Activated effector memory CD4-positive, alpha-beta T cell treated with Interleukin-2 at 50 U/mL for 16 hours (primary cell): ENCODE results near the gene KIF26A.

Experiments
- DNase-seq: peaks from one replicate; pipeline ENCODE4 v3.0.0-alpha.2; 2020

Gene KIF26A

GRCh38 chr14:104161602-104162367 lies 23.4 kb downstream of the KIF26A start:
- DNase-seq: no peak

GRCh38 chr14:104162495-104162894 lies 24.1 kb downstream of the KIF26A start:
- no peak for DNase-seq

GRCh38 chr14:104163541-104163940 lies 25.2 kb downstream of the KIF26A start:
- DNase-seq: no peak

GRCh38 chr14:104164041-104164440 lies 25.7 kb downstream of the KIF26A start:
- no peak for DNase-seq

DNA sequence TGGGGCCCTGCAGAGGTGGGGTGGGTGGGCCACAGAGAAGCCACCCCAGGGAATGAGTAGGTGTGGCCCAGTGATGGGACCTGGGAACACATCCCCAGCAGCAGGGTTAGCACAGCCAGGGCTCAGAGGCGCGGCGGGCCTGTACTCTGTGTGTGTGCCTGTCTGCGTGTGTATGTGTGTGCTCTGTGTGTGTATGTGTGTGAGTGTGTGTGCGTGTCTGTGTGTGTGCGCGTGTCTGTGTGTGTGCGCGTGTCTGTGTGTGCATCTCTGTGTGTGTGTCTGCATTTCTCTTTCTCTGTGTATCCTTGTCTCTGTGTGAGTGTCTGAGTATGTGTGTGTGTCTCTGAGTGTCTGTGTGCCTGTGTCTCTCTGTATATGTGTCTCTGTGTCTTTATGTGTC lies 26.1 kb downstream of the KIF26A start:
- DNase-seq: no peak

DNA sequence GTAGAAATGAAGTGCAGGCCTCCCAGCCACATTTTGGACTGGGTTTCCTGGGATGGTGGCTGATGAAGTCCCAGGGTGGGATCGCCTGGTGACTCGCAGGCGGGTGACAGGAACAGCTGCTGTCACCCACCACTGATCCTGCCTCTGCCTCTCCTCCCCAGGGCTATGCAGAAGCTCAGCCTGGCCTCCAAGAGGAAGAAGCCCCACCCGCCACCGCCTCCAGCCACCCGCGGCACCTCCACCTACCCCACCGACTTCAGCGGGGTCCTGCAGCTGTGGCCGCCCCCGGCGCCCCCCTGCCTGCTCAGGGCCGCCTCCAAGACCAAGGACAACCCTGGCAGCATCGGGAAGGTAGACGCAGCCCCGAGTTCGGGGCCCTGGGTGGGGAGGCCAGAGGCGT lies 28.3 kb downstream of the KIF26A start:
- no peak for DNase-seq

GRCh38 chr14:104168603-104169002 lies 30.2 kb downstream of the KIF26A start:
- DNase-seq: no peak

DNA sequence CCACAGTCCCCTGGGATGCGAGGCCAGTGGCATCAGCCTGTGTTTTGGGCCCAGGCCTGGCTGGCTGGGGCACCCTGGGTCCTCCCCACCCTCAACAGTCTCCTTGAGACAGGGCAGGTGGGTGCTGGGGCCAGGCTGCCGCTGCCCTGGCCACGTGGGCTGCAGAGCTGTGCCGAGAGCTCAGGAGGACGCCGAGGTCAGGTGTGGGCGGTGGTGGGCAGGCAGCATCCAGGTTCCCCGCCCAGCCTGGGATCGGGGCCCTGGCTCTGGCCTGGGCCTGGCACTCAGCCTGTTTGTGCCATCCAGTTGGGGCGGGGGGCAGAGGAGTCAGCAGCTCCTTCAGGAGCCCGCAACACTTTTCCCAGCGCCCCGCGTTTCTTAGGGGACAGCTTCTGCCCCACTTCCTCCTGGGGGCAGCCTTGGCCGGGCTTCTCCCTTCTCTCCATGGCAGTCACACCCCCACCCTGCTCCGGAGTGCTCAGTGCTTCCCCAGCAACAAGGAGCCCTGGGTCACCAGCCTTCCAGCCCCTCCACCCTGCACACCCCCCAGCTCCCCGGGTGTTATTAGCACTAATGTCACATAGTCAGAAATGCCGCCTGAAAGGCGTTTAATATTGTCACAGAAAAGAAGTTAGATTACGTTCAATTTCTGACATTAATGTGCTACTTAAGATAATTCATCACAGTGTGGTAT lies 30.8 kb downstream of the KIF26A start:
- DNase-seq: no peak

DNA sequence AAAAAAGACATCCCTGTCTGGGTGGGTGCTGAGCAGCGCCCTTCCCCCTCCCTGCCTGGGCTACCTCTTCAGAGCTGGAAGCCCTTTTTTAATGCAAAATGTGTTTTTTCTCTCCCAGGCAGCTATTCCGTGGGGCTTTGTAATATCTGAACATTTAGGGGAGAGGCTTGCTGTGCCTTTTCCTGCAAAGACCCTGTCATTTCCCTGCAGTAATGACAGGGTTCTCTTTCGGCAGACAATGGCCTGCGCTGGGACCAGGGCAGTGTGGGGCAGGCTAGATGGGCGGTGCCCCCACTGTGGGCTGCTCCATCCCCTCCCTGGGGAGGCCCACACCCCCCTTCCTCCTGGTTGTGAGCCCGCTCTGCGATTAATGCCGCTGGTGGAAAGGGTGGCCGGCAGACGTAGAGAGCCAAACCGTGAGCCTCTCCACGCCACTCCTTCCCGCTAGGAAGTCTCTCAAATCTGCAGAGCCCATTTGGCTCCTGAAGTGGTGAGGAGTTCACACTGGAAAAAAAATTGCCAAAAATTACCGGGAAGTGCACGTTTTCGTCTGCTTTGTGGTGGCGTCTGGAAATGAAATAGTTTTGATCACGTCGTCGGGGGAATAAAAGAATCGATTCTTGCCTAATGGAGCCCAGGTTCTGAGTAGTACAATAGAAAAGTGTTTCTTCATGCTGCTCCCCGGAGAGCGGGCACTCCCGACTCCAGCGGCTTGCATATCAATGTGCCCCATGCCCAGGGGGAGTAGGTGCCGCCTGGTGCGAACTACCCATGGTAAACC lies 31.5 kb downstream of the KIF26A start:
- no peak for DNase-seq

DNA sequence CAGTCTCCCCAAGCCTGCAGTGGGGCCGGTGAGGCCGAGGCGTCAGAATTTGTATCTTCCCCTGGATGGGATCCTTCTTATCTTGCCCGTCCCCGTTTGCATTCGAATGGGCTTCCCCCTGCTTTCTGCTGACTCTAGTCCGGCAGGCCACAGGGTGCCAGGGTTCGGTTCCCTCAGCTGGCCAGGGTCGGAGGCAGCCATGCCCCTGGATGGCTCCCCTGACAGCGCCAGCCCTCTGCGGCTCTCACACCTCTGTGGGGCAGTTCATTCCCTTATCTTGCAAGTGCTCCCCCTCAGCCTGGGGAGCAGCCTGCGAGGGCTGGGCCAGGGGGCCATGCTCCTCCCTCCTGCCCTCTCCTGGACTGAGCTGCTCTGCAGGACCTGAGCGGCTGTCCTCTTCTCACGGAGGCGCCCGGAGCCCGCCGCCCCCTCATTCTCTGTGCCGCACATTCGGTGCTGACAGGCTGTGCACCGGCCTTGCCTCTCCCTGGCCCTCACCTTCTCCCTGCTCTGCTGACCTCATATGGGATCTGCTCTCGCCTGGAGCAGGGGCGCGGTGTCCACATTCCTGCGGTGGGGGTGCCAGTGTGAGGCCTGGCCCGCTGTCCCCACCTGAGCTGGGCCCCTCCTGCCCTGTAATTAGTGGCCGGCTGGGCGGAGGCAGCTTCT lies 32.8 kb downstream of the KIF26A start:
- no peak for DNase-seq

- DNase-seq: no peak
Measured at GRCh38 chr14:104171895-104172294, 33.5 kb downstream of the KIF26A start.

DNA sequence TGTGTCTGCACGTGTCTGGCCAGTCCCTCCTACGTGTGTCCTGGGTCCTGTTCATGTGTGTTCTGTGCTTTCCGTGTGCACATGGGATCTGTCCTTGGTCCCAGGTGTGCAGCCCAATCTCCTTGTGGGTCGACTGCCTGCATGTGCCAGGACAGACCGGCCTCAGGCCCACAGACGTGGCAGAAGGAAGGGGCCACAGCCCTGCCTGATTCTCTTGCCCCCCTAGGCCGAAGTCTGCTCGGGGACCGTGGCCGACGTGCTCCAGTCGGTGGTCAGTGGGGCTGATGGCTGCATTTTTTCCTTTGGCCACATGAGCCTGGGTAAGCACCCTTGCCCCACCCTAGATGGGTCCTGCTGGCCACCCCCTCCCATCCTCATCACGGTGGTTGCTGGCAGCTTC lies 34.0 kb downstream of the KIF26A start:
- no peak for DNase-seq

DNA sequence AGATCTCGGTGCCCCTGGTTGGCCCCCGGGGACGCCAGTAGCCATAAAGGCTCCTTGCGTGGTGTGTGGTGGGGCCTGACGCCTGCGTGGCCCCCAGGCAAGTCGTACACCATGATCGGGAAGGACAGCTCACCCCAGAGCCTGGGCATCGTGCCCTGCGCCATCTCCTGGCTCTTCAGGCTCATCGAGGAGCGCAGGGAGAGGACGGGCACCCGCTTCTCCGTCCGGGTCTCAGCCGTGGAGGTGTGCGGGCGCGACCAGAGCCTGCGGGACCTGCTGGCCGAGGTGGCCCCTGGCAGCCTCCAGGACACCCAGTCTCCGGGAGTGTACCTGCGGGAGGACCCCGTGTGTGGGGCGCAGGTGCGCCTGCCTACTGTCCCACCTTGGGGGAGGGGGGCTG lies 34.5 kb downstream of the KIF26A start:
- no peak for DNase-seq

GRCh38 chr14:104174051-104174450 lies 35.7 kb downstream of the KIF26A start:
- no peak for DNase-seq

DNA sequence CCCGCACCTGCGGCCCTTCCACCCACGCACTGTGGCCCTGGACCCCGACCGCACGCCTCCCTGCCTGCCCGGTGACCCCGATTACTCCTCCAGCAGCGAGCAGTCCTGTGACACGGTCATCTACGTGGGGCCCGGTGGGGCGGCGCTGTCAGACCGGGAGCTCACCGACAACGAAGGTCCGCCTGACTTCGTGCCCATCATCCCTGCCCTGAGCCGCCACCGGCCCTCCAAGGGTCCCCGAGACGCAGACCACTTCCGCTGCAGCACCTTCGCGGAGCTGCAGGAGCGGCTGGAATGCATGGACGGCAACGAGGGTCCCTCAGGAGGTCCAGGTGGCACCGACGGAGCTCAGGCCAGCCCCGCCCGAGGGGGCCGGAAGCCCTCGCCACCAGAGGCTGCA lies 36.7 kb downstream of the KIF26A start:
- DNase-seq: no peak

DNA sequence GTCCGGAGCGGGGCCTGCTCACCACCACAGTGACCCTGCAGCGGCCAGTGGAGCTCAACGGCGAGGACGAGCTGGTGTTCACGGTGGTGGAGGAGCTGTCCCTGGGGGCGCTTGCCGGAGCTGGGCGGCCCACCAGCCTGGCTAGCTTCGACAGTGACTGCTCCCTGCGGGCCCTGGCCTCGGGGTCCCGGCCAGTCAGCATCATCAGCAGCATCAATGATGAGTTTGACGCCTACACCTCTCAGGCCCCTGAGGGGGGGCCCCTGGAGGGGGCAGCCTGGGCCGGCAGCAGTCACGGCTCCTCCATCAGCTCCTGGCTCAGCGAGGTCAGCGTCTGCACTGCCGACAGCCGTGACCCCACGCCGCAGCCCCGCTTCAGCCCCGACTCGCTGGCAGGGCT lies 37.4 kb downstream of the KIF26A start:
- DNase-seq: no peak

DNA sequence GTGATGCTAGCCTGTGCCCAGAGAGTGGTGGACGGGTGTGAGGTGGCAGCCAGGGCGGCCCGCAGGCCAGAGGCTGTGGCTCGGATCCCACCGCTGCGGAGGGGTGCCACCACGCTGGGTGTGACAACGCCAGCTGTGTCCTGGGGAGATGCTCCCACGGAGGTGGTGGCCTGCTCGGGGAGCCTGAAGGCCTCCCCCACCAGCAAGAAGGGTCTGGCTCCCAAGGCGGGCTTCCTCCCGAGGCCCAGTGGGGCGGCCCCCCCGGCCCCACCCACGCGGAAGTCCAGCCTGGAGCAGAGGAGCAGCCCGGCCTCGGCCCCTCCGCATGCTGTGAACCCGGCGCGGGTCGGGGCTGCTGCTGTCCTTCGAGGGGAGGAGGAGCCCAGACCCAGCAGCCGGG lies 38.2 kb downstream of the KIF26A start:
- no peak for DNase-seq

DNA sequence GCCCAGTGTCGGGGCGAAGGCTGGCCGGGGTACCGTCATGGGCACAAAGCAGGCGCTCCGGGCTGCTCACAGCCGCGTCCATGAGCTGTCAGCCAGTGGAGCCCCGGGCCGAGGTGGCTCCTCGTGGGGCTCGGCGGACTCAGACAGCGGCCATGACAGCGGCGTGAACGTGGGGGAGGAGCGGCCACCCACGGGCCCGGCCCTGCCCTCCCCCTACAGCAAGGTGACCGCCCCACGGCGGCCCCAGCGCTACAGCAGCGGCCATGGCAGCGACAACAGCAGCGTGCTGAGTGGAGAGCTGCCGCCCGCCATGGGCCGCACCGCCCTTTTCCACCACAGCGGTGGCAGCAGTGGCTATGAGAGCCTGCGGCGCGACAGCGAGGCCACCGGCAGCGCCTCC lies 39.0 kb downstream of the KIF26A start:
- DNase-seq: no peak

GRCh38 chr14:104178279-104178678 lies 39.9 kb downstream of the KIF26A start:
- no peak for DNase-seq

DNA sequence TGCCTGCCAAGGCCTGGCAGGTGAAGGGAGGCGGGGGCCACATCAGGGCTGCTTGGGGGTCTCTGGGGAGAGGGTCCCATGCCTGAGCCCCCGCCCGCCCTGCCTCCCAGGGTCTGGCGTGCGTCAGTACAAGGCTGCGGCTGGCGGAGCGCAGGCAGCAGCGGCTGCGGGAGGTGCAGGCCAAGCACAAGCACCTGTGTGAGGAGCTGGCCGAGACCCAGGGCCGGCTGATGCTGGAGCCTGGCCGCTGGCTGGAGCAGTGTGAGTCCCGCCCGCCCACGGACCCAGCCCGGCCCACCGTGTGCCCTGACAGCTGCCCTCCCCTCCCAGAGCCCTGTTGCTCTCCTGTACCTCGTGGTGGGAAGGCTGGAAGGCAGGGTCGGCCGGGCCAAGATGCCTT lies 40.7 kb downstream of the KIF26A start:
- no peak for DNase-seq

DNA sequence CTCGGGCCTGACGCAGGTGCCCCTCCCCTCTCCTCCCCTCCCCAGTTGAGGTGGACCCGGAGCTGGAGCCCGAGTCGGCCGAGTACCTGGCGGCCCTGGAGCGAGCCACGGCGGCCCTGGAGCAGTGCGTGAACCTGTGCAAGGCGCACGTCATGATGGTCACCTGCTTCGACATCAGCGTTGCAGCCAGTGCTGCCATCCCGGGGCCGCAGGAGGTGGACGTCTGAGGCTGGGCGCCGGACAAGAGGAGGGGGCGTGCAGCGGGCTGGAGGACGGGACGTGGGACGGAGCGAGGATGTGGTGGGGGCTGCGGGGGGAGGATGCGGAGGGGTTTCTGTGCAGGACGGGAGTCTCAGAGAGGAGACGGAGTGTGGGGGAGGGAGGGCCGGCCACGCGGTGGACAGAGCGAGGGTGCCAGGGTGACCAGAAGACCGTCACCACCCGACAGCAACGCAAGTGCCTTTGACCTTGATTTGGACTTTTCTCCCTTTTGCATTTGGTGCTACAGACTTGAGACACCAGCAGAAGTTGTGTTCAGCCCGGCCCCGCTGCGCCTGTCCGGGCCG lies 41.3 kb downstream of the KIF26A start:
- DNase-seq: no peak

DNA sequence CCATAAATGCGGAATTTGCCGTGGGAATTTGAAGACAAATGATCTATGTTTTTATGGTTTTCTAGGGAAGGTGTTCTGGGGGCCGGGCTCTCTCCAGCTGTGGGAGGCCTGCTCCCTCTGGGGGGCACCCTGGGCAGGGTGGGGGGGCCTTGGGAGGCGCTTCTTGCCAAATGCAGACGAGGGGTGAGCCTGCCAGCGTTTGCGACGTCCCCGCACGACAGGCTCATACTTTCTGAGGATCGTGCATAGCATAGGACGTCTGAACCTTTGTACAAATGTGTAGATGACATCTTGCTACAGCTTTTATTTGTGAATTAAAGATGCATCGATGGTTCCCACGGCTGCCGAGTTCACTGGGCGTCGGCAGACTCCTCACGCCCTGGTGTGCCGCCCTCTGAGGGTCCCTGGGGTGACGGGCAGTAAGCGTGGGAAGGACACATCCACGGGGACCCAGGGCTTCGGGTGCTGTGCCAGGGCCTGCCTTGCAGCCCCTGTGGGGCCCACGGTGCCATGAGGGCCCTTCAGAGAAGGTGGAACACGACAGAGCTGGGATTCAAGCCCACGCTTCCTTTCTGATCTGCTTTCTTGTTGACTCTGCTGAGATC lies 42.3 kb downstream of the KIF26A start:
- no peak for DNase-seq
